Measurements from ENCODE around the gene CASP3.

GRCh38 chr4:184657144-184657543, 7.9 kb upstream of the CASP3 start:
- TF ChIP-seq CTCF (IDR thresholded peaks at IDR 0.05; ENCODE audit: low read depth, low read length, poor library complexity, severe bottlenecking) (no peak), EZH2phosphoT487 (IDR thresholded peaks at IDR 0.05; ENCODE audit: borderline replicate concordance, low read length) (no peak)
